ENCODE results near the gene SEMA6C. TPM values are rescaled to one million over a fixed set of nuclear protein-coding genes. Genes with fewer than 3 reads are reported as not detected.

The SEMA6C gene
- total and polyA plus RNA-seq, 2 donors from 2014 or later = 7.6 to 17.4 TPM

DNA sequence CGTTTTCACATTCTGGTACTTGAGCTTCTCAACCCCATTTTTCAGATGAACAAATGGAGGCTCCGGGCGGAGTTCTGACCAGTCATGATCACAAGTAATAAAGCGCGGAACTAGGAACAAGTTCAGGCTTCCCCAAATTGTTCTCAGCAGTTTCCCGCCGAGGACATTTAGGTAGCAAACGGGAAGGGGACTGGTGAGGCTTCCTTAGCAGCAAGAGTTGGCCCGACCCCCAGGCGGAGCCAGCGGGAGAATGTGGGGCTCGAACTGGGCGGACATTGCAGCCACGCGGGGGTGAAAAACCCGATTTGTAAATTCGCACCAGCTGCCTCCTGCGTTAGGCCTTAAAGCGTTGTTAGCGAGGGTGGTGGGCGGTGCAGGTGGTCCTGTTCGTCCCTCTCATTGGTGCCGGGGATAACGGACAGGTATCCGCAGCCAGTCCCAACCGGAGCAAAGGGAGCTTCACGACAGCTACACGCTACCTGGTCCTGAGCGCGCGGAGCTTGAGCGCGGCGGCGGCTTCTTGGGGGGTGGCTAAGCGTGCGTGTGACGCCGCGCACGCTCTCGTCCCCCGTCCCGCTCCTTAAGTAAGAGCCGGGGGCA, 15.3 kb downstream of the SEMA6C start:
- H3K27ac ChIP-seq (ENCODE audit: low read depth in 2 of 2, low read length in 2 of 2) = no peak overlapping the region
- peaks cover 0 to 15% (median 0%) of the 10 kb centered on the region in 3 donors for H3K36me3 ChIP-seq (ENCODE audit: control insufficient read depth in 2 of 3, insufficient read depth in 3 of 3, low read length in 3 of 3)
- peak overlapping the region; percentile 30 to 55 (median 41) for H3K9ac ChIP-seq (ENCODE audit: low read length in 3 of 3)
- H3K9me3 ChIP-seq (ENCODE audit: control insufficient read depth in 2 of 3, insufficient read depth in 1 of 3, low read length in 3 of 3) = no peaks in the 10 kb centered on the region
- intact Hi-C loops (cut with DNase I) = no loop called here
- H3K4me3 ChIP-seq (ENCODE audit: low read length in 3 of 3) = peak overlapping the region; percentile 52 to 61 (median 56)
- TF ChIP-seq, protein P1, sequence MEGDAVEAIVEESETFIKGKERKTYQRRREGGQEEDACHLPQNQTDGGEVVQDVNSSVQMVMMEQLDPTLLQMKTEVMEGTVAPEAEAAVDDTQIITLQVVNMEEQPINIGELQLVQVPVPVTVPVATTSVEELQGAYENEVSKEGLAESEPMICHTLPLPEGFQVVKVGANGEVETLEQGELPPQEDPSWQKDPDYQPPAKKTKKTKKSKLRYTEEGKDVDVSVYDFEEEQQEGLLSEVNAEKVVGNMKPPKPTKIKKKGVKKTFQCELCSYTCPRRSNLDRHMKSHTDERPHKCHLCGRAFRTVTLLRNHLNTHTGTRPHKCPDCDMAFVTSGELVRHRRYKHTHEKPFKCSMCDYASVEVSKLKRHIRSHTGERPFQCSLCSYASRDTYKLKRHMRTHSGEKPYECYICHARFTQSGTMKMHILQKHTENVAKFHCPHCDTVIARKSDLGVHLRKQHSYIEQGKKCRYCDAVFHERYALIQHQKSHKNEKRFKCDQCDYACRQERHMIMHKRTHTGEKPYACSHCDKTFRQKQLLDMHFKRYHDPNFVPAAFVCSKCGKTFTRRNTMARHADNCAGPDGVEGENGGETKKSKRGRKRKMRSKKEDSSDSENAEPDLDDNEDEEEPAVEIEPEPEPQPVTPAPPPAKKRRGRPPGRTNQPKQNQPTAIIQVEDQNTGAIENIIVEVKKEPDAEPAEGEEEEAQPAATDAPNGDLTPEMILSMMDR (IDR thresholded peaks at IDR 0.05; ENCODE audit: borderline replicate concordance, extremely low read depth, insufficient read depth) = no peak
- H3K4me1 ChIP-seq (ENCODE audit: control insufficient read depth in 2 of 3, insufficient read depth in 2 of 3, low read depth in 1 of 3, low read length in 3 of 3) = peaks cover 0 to 4% (median 0%) of the 10 kb centered on the region in 3 donors
- FAIRE-seq = no peak
- peak; percentile 95 to 97 (median 95) for DNase-seq
- H3K27me3 ChIP-seq (ENCODE audit: control insufficient read depth, insufficient read depth, low read length) = no peaks in the 10 kb centered on the region

DNA sequence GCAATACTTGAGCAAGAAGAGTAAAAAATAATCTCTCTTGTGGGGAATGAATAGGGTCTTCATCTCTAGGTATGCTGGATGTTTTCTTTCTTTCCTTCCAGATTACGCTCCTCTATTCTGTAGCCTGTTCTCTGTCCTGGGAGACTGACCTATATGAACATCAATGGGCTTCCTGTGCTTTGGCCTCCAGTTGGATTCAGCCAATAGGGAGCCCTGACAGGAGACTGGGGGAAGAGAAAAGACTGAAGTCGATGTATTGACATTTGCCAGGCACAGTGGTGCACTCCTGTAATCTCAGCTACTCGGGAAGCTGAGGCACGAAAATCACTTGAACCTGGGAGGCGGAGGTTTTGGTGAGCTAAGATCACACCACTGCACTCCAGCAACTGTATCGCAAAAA, 17.6 kb downstream of the SEMA6C start:
- intact Hi-C loops (cut with DNase I) = no loop called here

GRCh38 chr1:151124763-151125403, 21.5 kb downstream of the SEMA6C start:
- Histone ChIP-seq H3K27ac (ENCODE audit: low read depth in 2 of 2, low read length in 2 of 2) (no peak overlapping the region), H3K4me3 (ENCODE audit: low read length in 3 of 3) (no peak overlapping the region), H3K4me1 (ENCODE audit: control insufficient read depth in 2 of 3, insufficient read depth in 2 of 3, low read depth in 1 of 3, low read length in 3 of 3) (no peaks in the 10 kb centered on the region), H3K9ac (ENCODE audit: low read length in 3 of 3) (no peak overlapping the region), H3K36me3 (ENCODE audit: control insufficient read depth in 2 of 3, insufficient read depth in 3 of 3, low read length in 3 of 3) (peaks cover 0 to 2% (median 0%) of the 10 kb centered on the region in 3 donors), H3K9me3 (ENCODE audit: control insufficient read depth in 2 of 3, insufficient read depth in 1 of 3, low read length in 3 of 3) (no peaks in the 10 kb centered on the region), H3K27me3 (ENCODE audit: control insufficient read depth, insufficient read depth, low read length) (no peaks in the 10 kb centered on the region)
- TF ChIP-seq, protein P1 (IDR thresholded peaks at IDR 0.05; ENCODE audit: borderline replicate concordance, extremely low read depth, insufficient read depth) = no peak
- DNase-seq = peak in 1 of 5 donors; percentile 15
- intact Hi-C loops (cut with DNase I) = no loop called here
- FAIRE-seq = no peak

More for the DNA sequence above, 17.6 kb downstream of the SEMA6C start:
- Histone ChIP-seq H3K9me3 (ENCODE audit: control insufficient read depth in 2 of 3, insufficient read depth in 1 of 3, low read length in 3 of 3) (no peaks in the 10 kb centered on the region), H3K36me3 (ENCODE audit: control insufficient read depth in 2 of 3, insufficient read depth in 3 of 3, low read length in 3 of 3) (peaks cover 0 to 2% (median 0%) of the 10 kb centered on the region in 3 donors), H3K4me3 (ENCODE audit: low read length in 3 of 3) (no peak overlapping the region), H3K9ac (ENCODE audit: low read length in 3 of 3) (no peak overlapping the region), H3K27ac (ENCODE audit: low read depth in 2 of 2, low read length in 2 of 2) (no peak overlapping the region), H3K4me1 (ENCODE audit: control insufficient read depth in 2 of 3, insufficient read depth in 2 of 3, low read depth in 1 of 3, low read length in 3 of 3) (peaks cover 0 to 4% (median 0%) of the 10 kb centered on the region in 3 donors), H3K27me3 (ENCODE audit: control insufficient read depth, insufficient read depth, low read length) (no peaks in the 10 kb centered on the region)
- DNase-seq = no peak
- no peak for FAIRE-seq
- TF ChIP-seq, protein P1 (IDR thresholded peaks at IDR 0.05; ENCODE audit: borderline replicate concordance, extremely low read depth, insufficient read depth) = no peak

Data from kidney (tissue), 14 donors.